HEK293 (cell line): Measurements from ENCODE around the gene BCKDHB.

ENCODE experiments used
- CTCF ChIA-PET: fragments of 350-600 bp; formaldehyde crosslinking; extraction: SDS; loops from one replicate; lab custom pipeline; 2021; ENCODE audit warnings: antibody characterized with exemption; lab: Yijun Ruan, JAX
- POLR2A ChIA-PET: fragments of 300-600 bp; formaldehyde crosslinking; extraction: SDS; loops from one replicate; lab custom pipeline; 2020; ENCODE audit warnings: antibody characterized with exemption, inconsistent platforms; lab: Yijun Ruan, JAX
- H3K27ac ChIP-seq: fragments of 200-500 bp; sonication (Bioruptor generic); 2 replicates; pipeline ENCODE4 v1.5.1; 2014; ENCODE audit warnings: low read depth, low read length, control low read depth, inconsistent platforms; ENCODE audit errors: extremely low read depth
- H3K36me3 ChIP-seq, 2 experiments: fragments of 200-500 bp in 1 of 2; sonication (Bioruptor generic) in 1 of 2; 1 replicate in 1 of 2; 2 replicates in 1 of 2; pipeline ENCODE4 v1.5.1; 2014 to 2017; ENCODE audit warnings: inconsistent platforms in 2 of 2, low read length in 2 of 2; ENCODE audit not compliant: control insufficient read depth in 2 of 2, insufficient read depth in 1 of 2
- H3K4me1 ChIP-seq: fragments of 200-500 bp; sonication (Bioruptor generic); 2 replicates; pipeline ENCODE4 v1.5.1; 2014; ENCODE audit warnings: mild to moderate bottlenecking, low read length, inconsistent platforms; ENCODE audit not compliant: control insufficient read depth, insufficient read depth
- H3K4me3 ChIP-seq: 2 replicates; pipeline ENCODE4 v1.5.1; 2011; ENCODE audit warnings: low read depth, mild to moderate bottlenecking, control low read depth, low read length, moderate library complexity
- H3K9me3 ChIP-seq: fragments of 200-500 bp; sonication (Bioruptor generic); 2 replicates; pipeline ENCODE4 v1.5.1; 2014; ENCODE audit warnings: low read depth, low read length, inconsistent platforms; ENCODE audit not compliant: control insufficient read depth, insufficient read depth
- BCL11B ChIP-seq: fragments of 450-650 bp; formaldehyde crosslinking; IDR thresholded peaks from 2 replicates; pipeline ENCODE4 v1.5.1; 2016; ENCODE audit warnings: low read depth, missing biosample characterization, missing genetic modification characterization
- FEZF1 ChIP-seq: fragments of 450-650 bp; formaldehyde crosslinking; IDR thresholded peaks from 2 replicates; pipeline ENCODE4 v1.5.1; 2016; ENCODE audit warnings: missing biosample characterization, missing genetic modification characterization
- GLI2 ChIP-seq: fragments of 450-650 bp; formaldehyde crosslinking; IDR thresholded peaks from 2 replicates; pipeline ENCODE4; 2017; ENCODE audit warnings: missing biosample characterization, missing genetic modification characterization, low read depth, borderline replicate concordance
- GLIS2 ChIP-seq: fragments of 450-650 bp; formaldehyde crosslinking; IDR thresholded peaks from 2 replicates; pipeline ENCODE4 v1.5.1; 2016; ENCODE audit warnings: missing biosample characterization, missing genetic modification characterization
- OSR2 ChIP-seq: fragments of 450-650 bp; formaldehyde crosslinking; IDR thresholded peaks from 2 replicates; pipeline ENCODE4 v1.5.1; 2016; ENCODE audit warnings: missing biosample characterization, missing genetic modification characterization
- PRDM1 ChIP-seq: fragments of 450-650 bp; formaldehyde crosslinking; IDR thresholded peaks from 2 replicates; pipeline ENCODE4; 2016; ENCODE audit warnings: missing biosample characterization, missing genetic modification characterization
- SALL2 ChIP-seq: fragments of 450-650 bp; formaldehyde crosslinking; IDR thresholded peaks from 2 replicates; pipeline ENCODE4 v1.5.0; 2017; ENCODE audit warnings: missing biosample characterization, mild to moderate bottlenecking, missing genetic modification characterization, borderline replicate concordance
- TRIM28 ChIP-seq: IDR thresholded peaks from 2 replicates; pipeline ENCODE4 v1.6.1; 2011; ENCODE audit warnings: low read length, control low read depth, borderline replicate concordance
- ZBTB7A ChIP-seq: fragments of 450-650 bp; formaldehyde crosslinking; IDR thresholded peaks from 2 replicates; pipeline ENCODE4 v1.5.1; 2016; ENCODE audit warnings: low read depth, missing biosample characterization, missing genetic modification characterization
- ZBTB8A ChIP-seq: fragments of 450-650 bp; formaldehyde crosslinking; IDR thresholded peaks from 2 replicates; pipeline ENCODE4 v1.5.1; 2016; ENCODE audit warnings: missing biosample characterization, missing genetic modification characterization
- ZNF335 ChIP-seq: fragments of 450-650 bp; formaldehyde crosslinking; conservative IDR thresholded peaks from 2 replicates; pipeline ENCODE4 v1.5.1; 2016; ENCODE audit warnings: missing biosample characterization, missing genetic modification characterization
- ZNF433 ChIP-seq: fragments of 450-650 bp; formaldehyde crosslinking; IDR thresholded peaks from 2 replicates; pipeline ENCODE4 v1.5.1; 2016; ENCODE audit warnings: missing biosample characterization, missing genetic modification characterization, low read depth
- ZNF555 ChIP-seq: fragments of 450-650 bp; formaldehyde crosslinking; conservative IDR thresholded peaks from 2 replicates; pipeline ENCODE4 v1.5.1; 2017; ENCODE audit warnings: missing biosample characterization, mild to moderate bottlenecking, missing genetic modification characterization, inconsistent platforms
- ZNF558 ChIP-seq: fragments of 450-650 bp; formaldehyde crosslinking; IDR thresholded peaks from 2 replicates; pipeline ENCODE4 v1.5.1; 2016; ENCODE audit warnings: missing biosample characterization, missing genetic modification characterization
- ZNF654 ChIP-seq: fragments of 450-650 bp; formaldehyde crosslinking; IDR thresholded peaks from 2 replicates; pipeline ENCODE4 v1.5.1; 2016; ENCODE audit warnings: low read depth, missing biosample characterization, missing genetic modification characterization
- ZNF677 ChIP-seq: fragments of 450-650 bp; IDR thresholded peaks from 2 replicates; pipeline ENCODE4 v1.5.0; 2018; ENCODE audit warnings: missing biosample characterization, mild to moderate bottlenecking, missing genetic modification characterization, moderate library complexity
- ZNF791 ChIP-seq: fragments of 450-650 bp; formaldehyde crosslinking; IDR thresholded peaks from 2 replicates; pipeline ENCODE4 v1.5.1; 2016; ENCODE audit warnings: missing biosample characterization, missing genetic modification characterization
- ZNF830 ChIP-seq: fragments of 450-650 bp; IDR thresholded peaks from 2 replicates; pipeline ENCODE4 v1.5.0; 2018; ENCODE audit warnings: missing biosample characterization, missing genetic modification characterization, low read depth, mild to moderate bottlenecking, moderate library complexity
- TF ChIP-seq, protein P1 (sequence below): fragments of 450-650 bp; formaldehyde crosslinking; IDR thresholded peaks from 2 replicates; pipeline ENCODE4 v1.5.1; 2016; ENCODE audit warnings: missing biosample characterization, missing genetic modification characterization
- TF ChIP-seq, protein P2 (sequence below): fragments of 450-650 bp; formaldehyde crosslinking; IDR thresholded peaks from 2 replicates; pipeline ENCODE4 v1.5.1; 2016; ENCODE audit warnings: missing biosample characterization, missing genetic modification characterization, borderline replicate concordance
- TF ChIP-seq, protein P3 (sequence below): fragments of 450-650 bp; formaldehyde crosslinking; IDR thresholded peaks from 2 replicates; pipeline ENCODE4 v1.5.1; 2016; ENCODE audit warnings: missing biosample characterization, missing genetic modification characterization
- TF ChIP-seq, protein P4 (sequence below): fragments of 450-650 bp; formaldehyde crosslinking; IDR thresholded peaks from 2 replicates; pipeline ENCODE4 v1.5.1; 2017; ENCODE audit warnings: missing biosample characterization, missing genetic modification characterization
- TF ChIP-seq, protein P5 (sequence below): fragments of 450-650 bp; formaldehyde crosslinking; IDR thresholded peaks from 2 replicates; pipeline ENCODE4 v1.5.1; 2016; ENCODE audit warnings: missing biosample characterization, missing genetic modification characterization
- TF ChIP-seq, protein P6 (sequence below): fragments of 450-650 bp; formaldehyde crosslinking; IDR thresholded peaks from 2 replicates; pipeline ENCODE4 v1.5.1; 2016; ENCODE audit warnings: missing biosample characterization, missing genetic modification characterization

BCKDHB gene

DNA sequence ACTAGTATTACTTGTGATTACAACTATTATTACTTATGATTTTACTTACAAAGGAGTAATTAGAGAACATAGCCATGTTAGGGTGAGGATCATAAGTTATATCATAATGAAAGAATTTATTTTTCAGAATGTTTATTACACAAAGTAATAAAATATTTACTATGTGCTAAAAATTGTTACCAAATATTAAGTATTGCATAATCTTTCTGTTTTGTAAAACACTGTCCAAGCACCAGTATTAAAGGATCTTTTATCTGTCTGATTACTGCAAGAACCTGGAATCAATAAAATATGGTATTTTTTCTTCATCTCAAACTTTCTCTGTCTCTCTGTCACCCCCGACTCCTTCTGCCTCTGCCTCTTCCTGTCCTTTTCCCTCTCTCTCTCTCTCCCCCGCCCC lies 250.1 kb downstream of the BCKDHB start:
- Histone ChIP-seq H3K36me3 (no peaks in the 10 kb centered on the region), H3K9me3 (no peaks in the 10 kb centered on the region), H3K4me3 (no peak overlapping the region), H3K4me1 (no peaks in the 10 kb centered on the region), H3K27ac (no peak overlapping the region)
- CTCF ChIA-PET, result interaction anchor here (1.1 kb wide), 1 partner anchor 142 kb away, joined by 3 read pairs; no protein-coding TSS in a partner anchor
- POLR2A ChIA-PET, result interaction anchor here (0.6 kb wide), 1 partner anchor 26 kb away, joined by 5 read pairs; no protein-coding TSS in a partner anchor
- TF ChIP-seq BCL11B (tag by site-specific recombination) (no peak), ZNF654 (tag by site-specific recombination) (no peak), ZNF433 (tag by site-specific recombination) (no peak), ZNF335 (no peak), ZNF555 (tag by site-specific recombination) (no peak), FEZF1 (tag by site-specific recombination) (no peak), PRDM1 (no peak), OSR2 (tag by site-specific recombination) (no peak), GLIS2 (tag by site-specific recombination) (no peak), ZBTB7A (tag by site-specific recombination) (no peak), ZNF830 (tag by site-specific recombination) (no peak)
- TF ChIP-seq, protein P1, sequence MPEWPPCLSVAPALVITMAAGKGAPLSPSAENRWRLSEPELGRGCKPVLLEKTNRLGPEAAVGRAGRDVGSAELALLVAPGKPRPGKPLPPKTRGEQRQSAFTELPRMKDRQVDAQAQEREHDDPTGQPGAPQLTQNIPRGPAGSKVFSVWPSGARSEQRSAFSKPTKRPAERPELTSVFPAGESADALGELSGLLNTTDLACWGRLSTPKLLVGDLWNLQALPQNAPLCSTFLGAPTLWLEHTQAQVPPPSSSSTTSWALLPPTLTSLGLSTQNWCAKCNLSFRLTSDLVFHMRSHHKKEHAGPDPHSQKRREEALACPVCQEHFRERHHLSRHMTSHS (tag by site-specific recombination), result no peak
- TF ChIP-seq, protein P2, sequence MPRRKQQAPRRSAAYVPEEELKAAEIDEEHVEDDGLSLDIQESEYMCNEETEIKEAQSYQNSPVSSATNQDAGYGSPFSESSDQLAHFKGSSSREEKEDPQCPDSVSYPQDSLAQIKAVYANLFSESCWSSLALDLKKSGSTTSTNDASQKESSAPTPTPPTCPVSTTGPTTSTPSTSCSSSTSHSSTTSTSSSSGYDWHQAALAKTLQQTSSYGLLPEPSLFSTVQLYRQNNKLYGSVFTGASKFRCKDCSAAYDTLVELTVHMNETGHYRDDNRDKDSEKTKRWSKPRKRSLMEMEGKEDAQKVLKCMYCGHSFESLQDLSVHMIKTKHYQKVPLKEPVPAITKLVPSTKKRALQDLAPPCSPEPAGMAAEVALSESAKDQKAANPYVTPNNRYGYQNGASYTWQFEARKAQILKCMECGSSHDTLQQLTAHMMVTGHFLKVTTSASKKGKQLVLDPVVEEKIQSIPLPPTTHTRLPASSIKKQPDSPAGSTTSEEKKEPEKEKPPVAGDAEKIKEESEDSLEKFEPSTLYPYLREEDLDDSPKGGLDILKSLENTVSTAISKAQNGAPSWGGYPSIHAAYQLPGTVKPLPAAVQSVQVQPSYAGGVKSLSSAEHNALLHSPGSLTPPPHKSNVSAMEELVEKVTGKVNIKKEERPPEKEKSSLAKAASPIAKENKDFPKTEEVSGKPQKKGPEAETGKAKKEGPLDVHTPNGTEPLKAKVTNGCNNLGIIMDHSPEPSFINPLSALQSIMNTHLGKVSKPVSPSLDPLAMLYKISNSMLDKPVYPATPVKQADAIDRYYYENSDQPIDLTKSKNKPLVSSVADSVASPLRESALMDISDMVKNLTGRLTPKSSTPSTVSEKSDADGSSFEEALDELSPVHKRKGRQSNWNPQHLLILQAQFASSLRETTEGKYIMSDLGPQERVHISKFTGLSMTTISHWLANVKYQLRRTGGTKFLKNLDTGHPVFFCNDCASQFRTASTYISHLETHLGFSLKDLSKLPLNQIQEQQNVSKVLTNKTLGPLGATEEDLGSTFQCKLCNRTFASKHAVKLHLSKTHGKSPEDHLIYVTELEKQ, result no peak
- TF ChIP-seq, protein P3, sequence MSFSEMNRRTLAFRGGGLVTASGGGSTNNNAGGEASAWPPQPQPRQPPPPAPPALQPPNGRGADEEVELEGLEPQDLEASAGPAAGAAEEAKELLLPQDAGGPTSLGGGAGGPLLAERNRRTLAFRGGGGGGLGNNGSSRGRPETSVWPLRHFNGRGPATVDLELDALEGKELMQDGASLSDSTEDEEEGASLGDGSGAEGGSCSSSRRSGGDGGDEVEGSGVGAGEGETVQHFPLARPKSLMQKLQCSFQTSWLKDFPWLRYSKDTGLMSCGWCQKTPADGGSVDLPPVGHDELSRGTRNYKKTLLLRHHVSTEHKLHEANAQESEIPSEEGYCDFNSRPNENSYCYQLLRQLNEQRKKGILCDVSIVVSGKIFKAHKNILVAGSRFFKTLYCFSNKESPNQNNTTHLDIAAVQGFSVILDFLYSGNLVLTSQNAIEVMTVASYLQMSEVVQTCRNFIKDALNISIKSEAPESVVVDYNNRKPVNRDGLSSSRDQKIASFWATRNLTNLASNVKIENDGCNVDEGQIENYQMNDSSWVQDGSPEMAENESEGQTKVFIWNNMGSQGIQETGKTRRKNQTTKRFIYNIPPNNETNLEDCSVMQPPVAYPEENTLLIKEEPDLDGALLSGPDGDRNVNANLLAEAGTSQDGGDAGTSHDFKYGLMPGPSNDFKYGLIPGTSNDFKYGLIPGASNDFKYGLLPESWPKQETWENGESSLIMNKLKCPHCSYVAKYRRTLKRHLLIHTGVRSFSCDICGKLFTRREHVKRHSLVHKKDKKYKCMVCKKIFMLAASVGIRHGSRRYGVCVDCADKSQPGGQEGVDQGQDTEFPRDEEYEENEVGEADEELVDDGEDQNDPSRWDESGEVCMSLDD (tag by site-specific recombination), result no peak
- TF ChIP-seq, protein P4, sequence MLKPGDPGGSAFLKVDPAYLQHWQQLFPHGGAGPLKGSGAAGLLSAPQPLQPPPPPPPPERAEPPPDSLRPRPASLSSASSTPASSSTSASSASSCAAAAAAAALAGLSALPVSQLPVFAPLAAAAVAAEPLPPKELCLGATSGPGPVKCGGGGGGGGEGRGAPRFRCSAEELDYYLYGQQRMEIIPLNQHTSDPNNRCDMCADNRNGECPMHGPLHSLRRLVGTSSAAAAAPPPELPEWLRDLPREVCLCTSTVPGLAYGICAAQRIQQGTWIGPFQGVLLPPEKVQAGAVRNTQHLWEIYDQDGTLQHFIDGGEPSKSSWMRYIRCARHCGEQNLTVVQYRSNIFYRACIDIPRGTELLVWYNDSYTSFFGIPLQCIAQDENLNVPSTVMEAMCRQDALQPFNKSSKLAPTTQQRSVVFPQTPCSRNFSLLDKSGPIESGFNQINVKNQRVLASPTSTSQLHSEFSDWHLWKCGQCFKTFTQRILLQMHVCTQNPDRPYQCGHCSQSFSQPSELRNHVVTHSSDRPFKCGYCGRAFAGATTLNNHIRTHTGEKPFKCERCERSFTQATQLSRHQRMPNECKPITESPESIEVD (tag by site-specific recombination), result no peak

DNA sequence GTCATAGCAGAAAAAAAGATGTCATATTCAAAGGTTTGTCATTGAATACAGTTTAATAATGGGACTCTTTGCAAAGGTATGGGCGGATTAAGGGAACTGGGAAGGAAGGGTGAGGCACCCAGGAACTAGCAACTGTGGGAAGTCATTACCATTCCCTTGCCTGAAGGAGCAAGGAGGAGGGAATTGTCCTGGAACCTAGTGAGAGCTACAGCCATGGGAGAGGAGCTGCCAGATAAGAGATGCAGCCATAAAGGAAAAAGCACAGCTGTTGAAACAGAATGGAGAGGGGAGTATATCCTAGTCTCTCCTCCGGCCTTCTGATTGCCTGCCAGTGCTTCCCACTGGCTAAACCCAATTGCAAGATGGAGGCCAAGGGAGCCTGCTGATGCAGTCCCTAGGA lies 250.6 kb downstream of the BCKDHB start:
- ChIA-PET CTCF (interaction anchor here (1.1 kb wide), 1 partner anchor 143 kb away, joined by 3 read pairs; no protein-coding TSS in a partner anchor), POLR2A (interaction anchor here (0.6 kb wide), 1 partner anchor 26 kb away, joined by 5 read pairs; no protein-coding TSS in a partner anchor)
- H3K9me3 ChIP-seq, result no peaks in the 10 kb centered on the region
- no peak overlapping the region for H3K4me3 ChIP-seq
- no peaks in the 10 kb centered on the region for H3K4me1 ChIP-seq
- H3K27ac ChIP-seq, result no peak overlapping the region
- H3K36me3 ChIP-seq, result no peaks in the 10 kb centered on the region
- no peak for TF ChIP-seq TRIM28
- no peak for TF ChIP-seq SALL2 (tag by site-specific recombination)
- TF ChIP-seq, protein P5, sequence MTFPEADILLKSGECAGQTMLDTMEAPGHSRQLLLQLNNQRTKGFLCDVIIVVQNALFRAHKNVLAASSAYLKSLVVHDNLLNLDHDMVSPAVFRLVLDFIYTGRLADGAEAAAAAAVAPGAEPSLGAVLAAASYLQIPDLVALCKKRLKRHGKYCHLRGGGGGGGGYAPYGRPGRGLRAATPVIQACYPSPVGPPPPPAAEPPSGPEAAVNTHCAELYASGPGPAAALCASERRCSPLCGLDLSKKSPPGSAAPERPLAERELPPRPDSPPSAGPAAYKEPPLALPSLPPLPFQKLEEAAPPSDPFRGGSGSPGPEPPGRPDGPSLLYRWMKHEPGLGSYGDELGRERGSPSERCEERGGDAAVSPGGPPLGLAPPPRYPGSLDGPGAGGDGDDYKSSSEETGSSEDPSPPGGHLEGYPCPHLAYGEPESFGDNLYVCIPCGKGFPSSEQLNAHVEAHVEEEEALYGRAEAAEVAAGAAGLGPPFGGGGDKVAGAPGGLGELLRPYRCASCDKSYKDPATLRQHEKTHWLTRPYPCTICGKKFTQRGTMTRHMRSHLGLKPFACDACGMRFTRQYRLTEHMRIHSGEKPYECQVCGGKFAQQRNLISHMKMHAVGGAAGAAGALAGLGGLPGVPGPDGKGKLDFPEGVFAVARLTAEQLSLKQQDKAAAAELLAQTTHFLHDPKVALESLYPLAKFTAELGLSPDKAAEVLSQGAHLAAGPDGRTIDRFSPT (tag by site-specific recombination), result no peak
- no peak for TF ChIP-seq ZNF791
- no peak for TF ChIP-seq GLI2 (tag by site-specific recombination)
- no peak for TF ChIP-seq ZNF677
- TF ChIP-seq, protein P6, sequence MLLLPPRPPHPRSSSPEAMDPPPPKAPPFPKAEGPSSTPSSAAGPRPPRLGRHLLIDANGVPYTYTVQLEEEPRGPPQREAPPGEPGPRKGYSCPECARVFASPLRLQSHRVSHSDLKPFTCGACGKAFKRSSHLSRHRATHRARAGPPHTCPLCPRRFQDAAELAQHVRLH (tag by site-specific recombination), result no peak
- TF ChIP-seq ZNF558 (tag by site-specific recombination), result no peak
- no peak for TF ChIP-seq ZBTB8A (tag by site-specific recombination)
- TF ChIP-seq FEZF1 (tag by site-specific recombination), result no peak
